IPS-15b (cell line): Measurements from ENCODE around the gene KRTAP2-1.
"Not testable (repeated sequence)": the region's sequence is repeated elsewhere in the genome, so short reads cannot be mapped to it uniquely, and the experiment has no call there.

Experiments used
- H3K27me3 ChIP-seq: one replicate; pipeline ENCODE4 v1.6.1; 2013; ENCODE audit warnings: low read length; ENCODE audit not compliant: control insufficient read depth, insufficient read depth
- H3K36me3 ChIP-seq: one replicate; pipeline ENCODE4 v1.6.1; 2013; ENCODE audit warnings: low read length; ENCODE audit not compliant: control insufficient read depth, insufficient read depth
- H3K4me1 ChIP-seq: one replicate; pipeline ENCODE4 v1.6.1; 2013; ENCODE audit warnings: mild to moderate bottlenecking, low read length; ENCODE audit not compliant: control insufficient read depth, insufficient read depth
- H3K4me3 ChIP-seq: one replicate; pipeline ENCODE4 v1.5.1; 2013; ENCODE audit warnings: low read depth, low read length
- H3K9ac ChIP-seq: one replicate; pipeline ENCODE4 v1.6.1; 2013; ENCODE audit warnings: low read depth, mild to moderate bottlenecking, low read length
- H3K9me3 ChIP-seq: one replicate; pipeline ENCODE4 v1.6.1; 2013; ENCODE audit warnings: mild to moderate bottlenecking, low read length; ENCODE audit not compliant: control insufficient read depth, insufficient read depth

KRTAP2-1 gene, protein sequence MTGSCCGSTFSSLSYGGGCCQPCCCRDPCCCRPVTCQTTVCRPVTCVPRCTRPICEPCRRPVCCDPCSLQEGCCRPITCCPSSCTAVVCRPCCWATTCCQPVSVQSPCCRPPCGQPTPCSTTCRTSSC

DNA sequence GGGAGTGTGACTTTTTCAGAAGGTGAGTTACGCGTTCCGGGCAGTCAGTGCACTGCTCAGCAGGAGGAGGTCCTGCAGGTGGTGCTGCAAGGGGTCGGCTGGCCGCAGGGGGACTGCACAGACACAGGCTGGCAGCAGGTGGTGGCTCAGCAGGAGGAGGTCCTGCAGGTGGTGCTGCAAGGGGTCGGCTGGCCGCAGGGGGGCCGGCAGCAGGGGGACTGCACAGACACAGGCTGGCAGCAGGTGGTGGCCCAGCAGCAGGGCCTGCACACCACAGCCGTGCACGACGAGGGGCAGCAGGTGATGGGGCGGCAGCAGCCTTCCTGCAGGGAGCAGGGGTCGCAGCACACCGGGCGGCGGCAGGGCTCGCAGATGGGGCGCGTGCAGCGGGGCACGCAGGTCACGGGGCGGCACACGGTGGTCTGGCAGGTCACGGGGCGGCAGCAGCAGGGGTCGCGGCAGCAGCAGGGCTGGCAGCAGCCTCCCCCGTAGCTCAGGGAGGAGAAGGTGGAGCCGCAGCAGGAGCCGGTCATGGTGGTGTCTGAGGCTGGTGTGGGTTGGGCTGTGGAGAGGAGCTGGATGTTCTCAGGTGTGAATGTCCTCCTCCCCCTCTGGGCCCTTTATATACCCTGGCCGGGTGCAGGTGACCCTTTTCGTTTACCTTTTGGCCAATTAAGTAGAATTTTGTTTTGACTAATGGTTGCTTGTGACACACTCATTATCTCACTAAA is at the start of gene KRTAP2-1:
TSS of gene KRTAP2-1 (minus strand) at position 582 of the 731 bp plus-strand sequence. CDS start at position 533, 49 bp downstream.
- H3K27me3 ChIP-seq, H3K4me3 ChIP-seq, H3K36me3 ChIP-seq, H3K9me3 ChIP-seq, H3K9ac ChIP-seq, H3K4me1 ChIP-seq: not testable (repeated sequence)

DNA sequence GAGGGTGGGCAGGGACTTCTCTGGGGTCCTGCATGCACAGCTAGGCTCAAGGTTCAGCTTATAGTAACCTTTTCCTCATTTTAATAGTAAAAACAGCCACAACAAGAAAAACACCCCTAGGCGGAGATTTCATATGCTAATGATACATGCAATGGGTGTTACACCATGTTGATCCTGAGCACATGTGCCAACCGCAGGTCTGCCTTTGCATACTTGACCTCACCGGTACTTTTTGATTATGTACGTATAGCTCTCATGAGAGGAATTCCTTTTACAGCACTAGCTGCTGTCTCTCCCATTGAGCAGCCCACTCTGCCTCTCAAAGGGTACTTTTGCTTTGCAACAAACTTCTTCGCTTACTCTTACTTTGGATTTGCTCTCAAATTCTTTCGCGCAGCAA is 48.9 kb upstream of the KRTAP2-1 start:
- Histone ChIP-seq H3K9ac (no peak overlapping the region), H3K4me1 (peaks cover 2% of the 10 kb centered on the region), H3K36me3 (no peaks in the 10 kb centered on the region), H3K9me3 (peaks cover 3% of the 10 kb centered on the region), H3K27me3 (no peaks in the 10 kb centered on the region), H3K4me3 (no peak overlapping the region)

DNA sequence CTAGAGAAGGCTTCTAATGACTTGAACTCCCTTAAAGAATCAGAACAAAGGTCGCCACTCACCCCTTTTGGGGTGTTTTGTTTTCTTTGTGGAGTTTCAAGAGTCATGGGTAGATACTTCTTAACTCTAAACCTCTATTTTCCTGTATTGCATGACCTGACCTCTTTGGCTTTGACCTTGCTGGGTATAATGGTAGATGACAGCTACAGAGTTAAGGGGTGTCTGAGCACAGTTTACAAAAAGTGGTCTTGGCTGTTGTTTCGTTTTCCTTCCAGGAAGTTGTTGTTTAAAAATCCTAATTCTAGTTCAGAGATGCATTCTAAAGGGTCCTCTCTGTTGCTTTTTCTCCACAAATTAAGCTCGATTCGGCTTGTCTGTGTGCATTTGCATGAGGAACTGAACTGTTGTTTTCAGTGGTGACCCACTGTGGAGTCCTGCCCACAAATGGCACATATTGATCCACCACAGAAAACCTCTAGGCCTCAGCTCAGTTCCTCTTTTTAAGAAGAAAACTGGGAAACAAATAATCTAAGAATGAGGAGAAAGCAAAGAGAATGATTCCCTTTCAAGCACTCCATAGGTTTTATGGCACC is 41.7 kb upstream of the KRTAP2-1 start:
- not testable (repeated sequence) for H3K36me3 ChIP-seq, H3K4me1 ChIP-seq

DNA sequence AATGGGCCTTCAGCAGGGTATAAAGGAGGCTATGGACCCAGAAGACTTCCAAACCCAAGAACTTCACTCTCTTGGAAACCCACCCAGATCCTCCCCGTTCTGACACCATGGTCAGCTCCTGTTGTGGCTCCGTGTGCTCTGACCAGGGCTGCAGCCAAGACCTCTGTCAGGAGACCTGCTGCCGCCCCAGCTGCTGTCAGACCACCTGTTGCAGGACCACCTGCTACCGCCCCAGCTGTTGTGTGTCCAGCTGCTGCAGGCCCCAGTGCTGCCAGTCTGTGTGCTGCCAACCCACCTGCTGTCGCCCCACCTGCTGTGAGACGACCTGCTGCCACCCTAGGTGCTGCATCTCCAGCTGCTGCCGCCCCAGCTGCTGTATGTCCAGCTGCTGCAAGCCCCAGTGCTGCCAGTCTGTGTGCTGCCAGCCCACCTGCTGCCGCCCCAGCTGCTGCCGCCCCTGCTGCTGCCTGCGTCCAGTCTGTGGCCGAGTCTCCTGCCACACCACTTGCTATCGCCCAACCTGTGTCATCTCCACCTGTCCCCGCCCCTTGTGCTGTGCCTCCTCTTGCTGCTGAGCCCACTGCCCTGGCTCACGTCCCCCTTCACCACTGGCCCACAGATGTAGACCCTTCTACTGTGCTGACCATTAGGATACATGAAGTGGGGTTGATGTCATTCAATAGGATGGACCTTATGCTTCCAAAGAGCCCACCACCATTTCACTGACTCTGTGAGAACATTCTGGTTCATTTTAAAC is 37.2 kb upstream of the KRTAP2-1 start, which contains the start of gene KRTAP4-7:
TSS of gene KRTAP4-7 (plus strand) at position 51 of the 757 bp plus-strand sequence. CDS start at position 108, 57 bp downstream.
- not testable (repeated sequence) for H3K9ac ChIP-seq, H3K4me3 ChIP-seq, H3K36me3 ChIP-seq, H3K4me1 ChIP-seq, H3K27me3 ChIP-seq, H3K9me3 ChIP-seq

More for the DNA sequence above, 41.7 kb upstream of the KRTAP2-1 start:
- not testable (repeated sequence) for H3K9ac ChIP-seq, H3K4me3 ChIP-seq, H3K27me3 ChIP-seq, H3K9me3 ChIP-seq

DNA sequence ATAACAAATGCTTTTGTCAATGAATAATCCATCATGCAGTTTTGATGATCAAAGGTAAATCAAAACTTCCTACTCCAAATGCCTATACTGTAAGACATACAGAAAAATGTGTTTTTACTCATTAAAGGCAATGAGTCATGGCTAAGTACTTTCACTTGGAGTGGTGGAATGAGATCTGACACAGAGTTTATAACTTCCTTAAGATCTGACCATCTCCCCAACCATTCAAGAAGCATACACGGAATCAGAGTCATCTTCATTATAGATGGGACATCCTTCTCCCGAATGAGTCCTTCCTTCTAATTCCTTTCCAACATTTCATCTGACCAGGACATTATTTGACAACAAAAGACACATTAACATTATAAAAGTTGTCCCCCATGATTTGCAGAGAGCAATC is 36.3 kb upstream of the KRTAP2-1 start:
- not testable (repeated sequence) for H3K4me1 ChIP-seq, H3K36me3 ChIP-seq, H3K4me3 ChIP-seq, H3K9me3 ChIP-seq, H3K9ac ChIP-seq, H3K27me3 ChIP-seq

DNA sequence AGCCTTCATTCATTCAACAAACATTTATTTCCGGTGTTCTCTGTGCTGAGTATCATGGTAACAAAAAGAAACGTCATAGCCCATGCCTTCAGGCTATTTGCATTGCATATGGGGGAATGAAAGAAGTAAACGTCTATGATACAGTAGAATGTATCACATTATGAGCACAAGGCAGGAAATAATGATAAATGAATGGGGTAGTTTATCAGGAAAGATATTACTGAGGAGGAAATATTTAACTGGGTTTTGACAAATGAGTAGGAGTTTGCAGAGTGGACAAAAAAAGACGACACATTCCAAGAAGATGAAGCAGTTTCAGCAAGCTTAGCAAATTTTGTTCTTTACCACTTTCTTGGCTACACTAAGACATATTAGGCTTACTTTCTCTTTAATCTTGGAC is 35.5 kb upstream of the KRTAP2-1 start:
- no peaks in the 10 kb centered on the region for H3K27me3 ChIP-seq
- no peaks in the 10 kb centered on the region for H3K36me3 ChIP-seq
- no peak overlapping the region for H3K4me3 ChIP-seq
- H3K4me1 ChIP-seq: no peaks in the 10 kb centered on the region
- H3K9me3 ChIP-seq: no peaks in the 10 kb centered on the region
- H3K9ac ChIP-seq: no peak overlapping the region

DNA sequence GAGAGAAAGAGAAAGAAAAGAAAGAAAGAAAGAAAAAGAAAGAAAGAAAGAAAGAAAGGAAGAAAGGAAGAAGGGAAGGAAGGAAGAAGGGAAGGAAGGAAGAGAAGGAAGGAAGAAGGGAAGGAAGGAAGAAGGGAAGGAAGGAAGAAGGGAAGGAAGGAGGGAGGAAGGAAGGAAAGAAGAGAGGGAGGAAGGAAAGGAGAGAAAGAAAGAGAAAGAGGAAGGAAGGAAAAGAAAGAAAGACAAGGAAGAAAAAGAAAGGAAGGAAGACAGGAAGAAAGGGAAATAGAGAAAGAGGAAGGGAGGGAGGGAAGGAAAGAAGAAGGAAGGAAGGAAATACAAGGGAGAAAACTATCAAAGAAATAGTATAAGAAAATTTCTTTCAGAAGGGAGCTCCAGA is 29.7 kb upstream of the KRTAP2-1 start:
- H3K9me3 ChIP-seq: no peaks in the 10 kb centered on the region
- H3K4me3 ChIP-seq: no peak overlapping the region
- H3K27me3 ChIP-seq: no peaks in the 10 kb centered on the region
- H3K4me1 ChIP-seq: no peaks in the 10 kb centered on the region
- no peaks in the 10 kb centered on the region for H3K36me3 ChIP-seq
- no peak overlapping the region for H3K9ac ChIP-seq

DNA sequence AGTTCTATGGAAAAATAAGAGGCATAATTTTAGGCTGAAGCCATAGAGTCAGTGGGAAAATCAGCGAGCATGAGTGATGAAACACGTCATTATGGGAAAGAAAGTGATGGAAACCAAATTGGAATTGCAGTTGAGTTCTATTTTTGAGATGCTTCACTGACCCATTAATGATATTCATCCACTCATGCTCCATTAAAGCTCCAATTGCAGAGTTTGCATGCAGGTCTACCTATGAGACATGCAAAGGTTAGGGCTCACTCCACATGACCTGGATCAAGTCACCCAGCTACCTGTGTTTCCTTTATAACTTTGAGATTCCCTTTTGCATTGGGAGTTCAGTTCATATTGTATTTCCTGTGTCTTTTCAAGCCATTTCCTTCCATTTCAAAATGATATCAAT is 26.6 kb upstream of the KRTAP2-1 start:
- Histone ChIP-seq H3K4me3 (no peak overlapping the region), H3K9me3 (no peaks in the 10 kb centered on the region), H3K27me3 (no peaks in the 10 kb centered on the region), H3K36me3 (no peaks in the 10 kb centered on the region), H3K4me1 (no peaks in the 10 kb centered on the region), H3K9ac (no peak overlapping the region)

DNA sequence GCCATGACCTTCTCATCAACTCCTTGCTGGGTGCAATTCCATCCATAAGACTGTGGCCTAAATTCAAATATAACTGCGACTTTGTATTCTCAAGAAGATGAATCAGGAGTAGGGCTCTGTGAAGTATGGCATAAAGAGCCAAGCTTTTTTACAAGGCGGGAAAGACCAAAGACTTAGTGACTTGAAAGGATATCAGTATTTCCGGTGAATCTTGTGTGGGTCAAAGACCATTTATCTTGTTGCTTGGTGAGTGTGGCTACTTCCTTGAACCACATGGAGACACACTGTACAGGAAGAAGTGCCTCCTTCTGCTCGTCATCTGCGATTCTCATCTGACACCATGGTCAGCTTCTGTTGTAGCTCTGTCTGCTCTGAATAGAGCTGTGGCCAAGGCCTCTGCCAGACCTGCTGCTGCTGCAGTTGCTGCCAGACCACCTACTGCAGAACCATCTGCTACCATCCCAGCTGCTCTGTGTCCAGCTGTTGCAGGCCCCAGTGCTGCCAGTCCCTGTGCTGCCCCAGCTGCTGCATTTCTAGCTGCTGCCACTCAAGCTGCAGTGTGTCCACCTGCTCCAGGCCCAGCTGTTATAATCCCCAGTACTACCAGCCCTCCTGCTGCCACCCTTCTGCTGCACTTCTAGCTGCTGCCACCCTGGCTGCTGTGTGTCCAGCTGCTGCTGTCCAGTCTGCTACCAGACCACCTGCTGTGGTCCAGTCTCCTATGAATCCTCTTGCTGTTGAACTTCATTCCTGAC is 24.7 kb upstream of the KRTAP2-1 start:
- Histone ChIP-seq H3K27me3 (no peaks in the 10 kb centered on the region), H3K36me3 (no peaks in the 10 kb centered on the region), H3K4me3 (no peak overlapping the region), H3K4me1 (no peaks in the 10 kb centered on the region), H3K9ac (no peak overlapping the region), H3K9me3 (no peaks in the 10 kb centered on the region)

DNA sequence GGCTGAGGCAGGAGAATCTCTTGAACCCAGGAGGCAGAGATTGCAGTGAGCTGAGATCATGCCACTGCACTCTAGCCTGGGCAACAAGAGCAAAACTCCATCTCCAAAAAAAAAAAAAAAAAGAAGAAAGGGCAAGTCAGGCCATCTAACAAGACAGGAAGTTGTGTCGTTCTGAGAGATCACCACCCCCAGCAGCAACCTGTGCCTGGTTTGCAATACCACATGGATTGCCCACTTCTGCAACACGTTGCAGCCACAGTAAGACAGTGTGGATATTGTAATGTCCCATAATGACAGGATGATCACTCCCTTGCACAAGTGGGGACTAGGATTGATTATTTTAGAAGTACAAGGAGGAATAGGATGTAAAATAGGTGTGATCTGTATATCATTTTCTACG is 21.9 kb upstream of the KRTAP2-1 start:
- Histone ChIP-seq H3K4me1 (no peaks in the 10 kb centered on the region), H3K4me3 (no peak overlapping the region), H3K36me3 (no peaks in the 10 kb centered on the region), H3K27me3 (no peaks in the 10 kb centered on the region), H3K9ac (no peak overlapping the region), H3K9me3 (no peaks in the 10 kb centered on the region)

DNA sequence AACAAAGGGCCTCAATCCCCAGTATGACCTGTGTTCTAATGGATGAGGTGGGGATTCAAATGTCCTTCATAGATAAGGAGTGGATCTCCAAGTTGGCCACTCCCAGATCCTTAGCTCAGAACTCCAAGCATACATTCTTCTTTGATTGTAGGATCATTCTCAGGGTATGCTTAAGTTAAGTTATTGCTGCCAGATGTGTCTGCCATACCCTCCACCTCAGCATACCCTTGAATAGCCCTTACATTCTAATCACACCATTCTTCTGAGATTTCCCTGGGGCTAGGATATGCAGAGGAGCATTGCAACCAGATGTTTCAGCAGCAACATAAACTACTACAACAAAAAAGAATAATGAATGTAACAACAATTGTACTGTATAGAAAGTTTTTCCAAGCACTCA is 20.2 kb upstream of the KRTAP2-1 start:
- H3K36me3 ChIP-seq: no peaks in the 10 kb centered on the region
- H3K4me3 ChIP-seq: no peak overlapping the region
- H3K9ac ChIP-seq: no peak overlapping the region
- H3K9me3 ChIP-seq: no peaks in the 10 kb centered on the region
- no peaks in the 10 kb centered on the region for H3K4me1 ChIP-seq
- H3K27me3 ChIP-seq: no peaks in the 10 kb centered on the region
